HEK293 (cell line): ENCODE data around the gene MAP1B.
A peak's percentile ranks its signal among the peaks of the same experiment; 100 is the strongest.

Experiments
- CTCF ChIA-PET: fragments of 350-600 bp; formaldehyde crosslinking; extraction: SDS; loops from one replicate; lab custom pipeline; 2021; ENCODE audit warnings: antibody characterized with exemption; lab: Yijun Ruan, JAX
- POLR2A ChIA-PET: fragments of 300-600 bp; formaldehyde crosslinking; extraction: SDS; loops from one replicate; lab custom pipeline; 2020; ENCODE audit warnings: antibody characterized with exemption, inconsistent platforms; lab: Yijun Ruan, JAX
- H3K27ac ChIP-seq: fragments of 200-500 bp; sonication (Bioruptor generic); 2 replicates; pipeline ENCODE4 v1.5.1; 2014; ENCODE audit warnings: low read depth, low read length, control low read depth, inconsistent platforms; ENCODE audit errors: extremely low read depth
- H3K36me3 ChIP-seq, 2 experiments: fragments of 200-500 bp in 1 of 2; sonication (Bioruptor generic) in 1 of 2; 1 replicate in 1 of 2; 2 replicates in 1 of 2; pipeline ENCODE4 v1.5.1; 2014 to 2017; ENCODE audit warnings: inconsistent platforms in 2 of 2, low read length in 2 of 2; ENCODE audit not compliant: control insufficient read depth in 2 of 2, insufficient read depth in 1 of 2
- H3K4me1 ChIP-seq: fragments of 200-500 bp; sonication (Bioruptor generic); 2 replicates; pipeline ENCODE4 v1.5.1; 2014; ENCODE audit warnings: mild to moderate bottlenecking, low read length, inconsistent platforms; ENCODE audit not compliant: control insufficient read depth, insufficient read depth
- H3K4me3 ChIP-seq: 2 replicates; pipeline ENCODE4 v1.5.1; 2011; ENCODE audit warnings: low read depth, mild to moderate bottlenecking, control low read depth, low read length, moderate library complexity
- H3K9me3 ChIP-seq: fragments of 200-500 bp; sonication (Bioruptor generic); 2 replicates; pipeline ENCODE4 v1.5.1; 2014; ENCODE audit warnings: low read depth, low read length, inconsistent platforms; ENCODE audit not compliant: control insufficient read depth, insufficient read depth
- BCL11A ChIP-seq: fragments of 450-650 bp; formaldehyde crosslinking; IDR thresholded peaks from 2 replicates; pipeline ENCODE4 v1.5.1; 2016; ENCODE audit warnings: low read depth, missing biosample characterization, missing genetic modification characterization
- HOXC10 ChIP-seq: sonication (generic); formaldehyde crosslinking; IDR thresholded peaks from 2 replicates; pipeline ENCODE4 v1.8.1; 2023; ENCODE audit warnings: mild to moderate bottlenecking, missing genetic modification reagents
- PRDM1 ChIP-seq: fragments of 450-650 bp; formaldehyde crosslinking; IDR thresholded peaks from 2 replicates; pipeline ENCODE4; 2016; ENCODE audit warnings: missing biosample characterization, missing genetic modification characterization
- PRDM6 ChIP-seq: fragments of 450-650 bp; formaldehyde crosslinking; IDR thresholded peaks from 2 replicates; pipeline ENCODE4 v1.5.1; 2017; ENCODE audit warnings: missing biosample characterization, missing genetic modification characterization
- REST ChIP-seq: fragments of 450-650 bp; formaldehyde crosslinking; IDR thresholded peaks from 2 replicates; pipeline ENCODE4 v1.5.1; 2016; ENCODE audit warnings: missing biosample characterization, missing genetic modification characterization
- TCF7L2 ChIP-seq: IDR thresholded peaks from 2 replicates; pipeline ENCODE4 v1.6.1; 2011; ENCODE audit warnings: low read depth, mild to moderate bottlenecking, inconsistent platforms, low read length, moderate library complexity, borderline replicate concordance
- ZBTB7A ChIP-seq: fragments of 450-650 bp; formaldehyde crosslinking; IDR thresholded peaks from 2 replicates; pipeline ENCODE4 v1.5.1; 2016; ENCODE audit warnings: low read depth, missing biosample characterization, missing genetic modification characterization
- ZEB2 ChIP-seq: fragments of 450-650 bp; formaldehyde crosslinking; IDR thresholded peaks from 2 replicates; pipeline ENCODE4 v1.5.1; 2016; ENCODE audit warnings: missing biosample characterization, missing genetic modification characterization
- ZNF121 ChIP-seq: fragments of 450-650 bp; formaldehyde crosslinking; IDR thresholded peaks from 2 replicates; pipeline ENCODE4 v1.5.1; 2016; ENCODE audit warnings: missing biosample characterization, missing genetic modification characterization
- ZNF239 ChIP-seq: fragments of 450-650 bp; formaldehyde crosslinking; IDR thresholded peaks from 2 replicates; pipeline ENCODE4 v1.5.1; 2016; ENCODE audit warnings: missing biosample characterization, missing genetic modification characterization
- ZNF473 ChIP-seq: fragments of 450-650 bp; formaldehyde crosslinking; IDR thresholded peaks from 2 replicates; pipeline ENCODE4 v1.5.1; 2017; ENCODE audit warnings: missing biosample characterization, missing genetic modification characterization
- ZNF514 ChIP-seq: fragments of 450-650 bp; formaldehyde crosslinking; IDR thresholded peaks from 2 replicates; pipeline ENCODE4 v1.5.1; 2016; ENCODE audit warnings: missing biosample characterization, missing genetic modification characterization
- ZSCAN23 ChIP-seq: fragments of 450-650 bp; formaldehyde crosslinking; IDR thresholded peaks from 2 replicates; pipeline ENCODE4 v1.5.1; 2016; ENCODE audit warnings: missing biosample characterization, missing genetic modification characterization
- ZSCAN30 ChIP-seq: fragments of 450-650 bp; IDR thresholded peaks from 2 replicates; pipeline ENCODE4 v1.5.1; 2018; ENCODE audit warnings: missing biosample characterization, mild to moderate bottlenecking, missing genetic modification characterization, moderate library complexity
- ZXDB ChIP-seq: fragments of 450-650 bp; formaldehyde crosslinking; IDR thresholded peaks from 2 replicates; pipeline ENCODE4 v1.5.1; 2016; ENCODE audit warnings: missing biosample characterization, missing genetic modification characterization

The MAP1B gene

GRCh38 chr5:72122602-72123001, 15.3 kb downstream of the MAP1B start:
- Histone ChIP-seq H3K36me3 (peaks cover 0 to 11% of the 10 kb centered on the region in 2 experiments; a peak in 1 of 3 replicates), H3K4me1 (peaks cover 10% of the 10 kb centered on the region)
- TF ChIP-seq ZNF239 (tag by site-specific recombination) (no peak), REST (tag by site-specific recombination) (peak; percentile 73)

GRCh38 chr5:72123764-72124376, 16.6 kb downstream of the MAP1B start:
- no peak for TF ChIP-seq ZEB2 (tag by site-specific recombination)
- TF ChIP-seq ZNF121 (tag by site-specific recombination), result peak; percentile 84
- TF ChIP-seq PRDM1 (tag by site-specific recombination), result peak; percentile 58; the same call in 1 of the 2 replicates
- TF ChIP-seq ZBTB7A (tag by site-specific recombination), result no peak
- ChIA-PET CTCF (interaction anchor here (0.8 to 0.9 kb wide), 2 partner anchors 305 to 340 kb away, joined by 3 to 4 read pairs; no protein-coding TSS in a partner anchor), POLR2A (no interaction called here)
- Histone ChIP-seq H3K4me1 (peaks cover 10% of the 10 kb centered on the region), H3K4me3 (no peak overlapping the region), H3K27ac (no peak overlapping the region), H3K36me3 (peaks cover 0 to 3% of the 10 kb centered on the region in 2 experiments; a peak in 2 of 3 replicates), H3K9me3 (no peaks in the 10 kb centered on the region)

More at GRCh38 chr5:72122602-72123001, 15.3 kb downstream of the MAP1B start:
- H3K4me3 ChIP-seq, result no peak overlapping the region
- no peak overlapping the region for H3K27ac ChIP-seq
- ChIA-PET POLR2A (no interaction called here), CTCF (interaction anchor here (0.7 to 0.8 kb wide), 2 partner anchors 115 to 192 kb away, joined by 3 read pairs; no protein-coding TSS in a partner anchor)
- no peaks in the 10 kb centered on the region for H3K9me3 ChIP-seq

GRCh38 chr5:72125271-72125940, 18.1 kb downstream of the MAP1B start:
- ChIA-PET CTCF (interaction anchor here (1.1 to 1.4 kb wide), 3 partner anchors 16 to 368 kb away, joined by 3 read pairs; no protein-coding TSS in a partner anchor), POLR2A (no interaction called here)
- no peaks in the 10 kb centered on the region; a peak in 1 of 3 replicates for H3K36me3 ChIP-seq
- H3K9me3 ChIP-seq, result no peaks in the 10 kb centered on the region
- H3K4me1 ChIP-seq, result peaks cover 10% of the 10 kb centered on the region
- no peak overlapping the region for H3K4me3 ChIP-seq
- TF ChIP-seq HOXC10 (no peak), BCL11A (tag by site-specific recombination) (no peak), ZNF514 (tag by site-specific recombination) (no peak), PRDM6 (tag by site-specific recombination) (no peak), TCF7L2 (no peak), ZXDB (tag by site-specific recombination) (no peak), ZSCAN30 (no peak), ZNF473 (tag by site-specific recombination) (no peak), ZSCAN23 (tag by site-specific recombination) (no peak)
- H3K27ac ChIP-seq, result no peak overlapping the region
